ENCODE measurements around the gene SERPINA10.

The SERPINA10 gene

GRCh38 chr14:94337274-94337673, 44.2 kb upstream of the SERPINA10 start:
- H3K4me3 ChIP-seq (ENCODE audit: low read depth, low read length) = no peak overlapping the region
- peak; percentile 35 for DNase-seq (ENCODE audit: low read depth)
- no peak for TF ChIP-seq POLR2A (IDR thresholded peaks at IDR 0.05; ENCODE audit: extremely low read depth, insufficient read length)
- TF ChIP-seq MAX (IDR thresholded peaks at IDR 0.05; ENCODE audit: low read depth, low read length) = no peak
- TF ChIP-seq CTCF (IDR thresholded peaks at IDR 0.05; ENCODE audit: low read depth, low read length) = no peak
- TF ChIP-seq MYC (IDR thresholded peaks at IDR 0.05; ENCODE audit: low read depth, low read length) = no peak

- no peak overlapping the region for H3K4me3 ChIP-seq (ENCODE audit: low read depth, low read length)
- DNase-seq (ENCODE audit: low read depth) = no peak
- TF ChIP-seq MYC (IDR thresholded peaks at IDR 0.05; ENCODE audit: low read depth, low read length) (no peak), POLR2A (IDR thresholded peaks at IDR 0.05; ENCODE audit: extremely low read depth, insufficient read length) (no peak), CTCF (IDR thresholded peaks at IDR 0.05; ENCODE audit: low read depth, low read length) (no peak), MAX (IDR thresholded peaks at IDR 0.05; ENCODE audit: low read depth, low read length) (no peak)
These were observed 41.8 kb upstream of the SERPINA10 start for GRCh38 chr14:94334872-94335271.

- TF ChIP-seq CTCF (IDR thresholded peaks at IDR 0.05; ENCODE audit: low read depth, low read length) (no peak), POLR2A (IDR thresholded peaks at IDR 0.05; ENCODE audit: extremely low read depth, insufficient read length) (no peak)
- DNase-seq (ENCODE audit: low read depth) = no peak
- H3K4me3 ChIP-seq (ENCODE audit: low read depth, low read length) = no peak overlapping the region
These were observed 39.5 kb upstream of the SERPINA10 start for GRCh38 chr14:94332587-94332986.

- TF ChIP-seq MYC (IDR thresholded peaks at IDR 0.05; ENCODE audit: low read depth, low read length) = no peak
- no peak for TF ChIP-seq POLR2A (IDR thresholded peaks at IDR 0.05; ENCODE audit: extremely low read depth, insufficient read length)
- no peak for TF ChIP-seq MAX (IDR thresholded peaks at IDR 0.05; ENCODE audit: low read depth, low read length)
- no peak for TF ChIP-seq CTCF (IDR thresholded peaks at IDR 0.05; ENCODE audit: low read depth, low read length)
These were observed 39.1 kb upstream of the SERPINA10 start for GRCh38 chr14:94332063-94332583.

GRCh38 chr14:94331462-94331861, 38.4 kb upstream of the SERPINA10 start:
- DNase-seq (ENCODE audit: low read depth) = no peak
- TF ChIP-seq MYC (IDR thresholded peaks at IDR 0.05; ENCODE audit: low read depth, low read length) = no peak
- H3K4me3 ChIP-seq (ENCODE audit: low read depth, low read length) = no peak overlapping the region

More at GRCh38 chr14:94332063-94332583, 39.1 kb upstream of the SERPINA10 start:
- H3K4me3 ChIP-seq (ENCODE audit: low read depth, low read length) = no peak overlapping the region
- no peak for DNase-seq (ENCODE audit: low read depth)

- no peak for DNase-seq (ENCODE audit: low read depth)
- TF ChIP-seq CTCF (IDR thresholded peaks at IDR 0.05; ENCODE audit: low read depth, low read length) (no peak), MAX (IDR thresholded peaks at IDR 0.05; ENCODE audit: low read depth, low read length) (no peak)
- no peak overlapping the region for H3K4me3 ChIP-seq (ENCODE audit: low read depth, low read length)
These were observed 37.8 kb upstream of the SERPINA10 start for GRCh38 chr14:94330857-94331256.

All from NB4 (cell line).